Midbrain (tissue), 1 donor: ENCODE data around the gene KIF15.

ENCODE experiments used
- DNase-seq: peaks from one replicate; lab custom pipeline; 2025; lab: John Stamatoyannopoulos, UW

The KIF15 gene

GRCh38 chr3:44877333-44877732 is 115.7 kb downstream of the KIF15 start:
- no peak for DNase-seq

- no peak for DNase-seq
Measured at GRCh38 chr3:44880284-44880683, 118.7 kb downstream of the KIF15 start.

- no peak for DNase-seq
Measured at GRCh38 chr3:44883213-44883955, 121.8 kb downstream of the KIF15 start.

- no peak for DNase-seq
Measured at GRCh38 chr3:44883999-44884431, 122.4 kb downstream of the KIF15 start.

GRCh38 chr3:44885618-44886017 is 124.0 kb downstream of the KIF15 start:
- no peak for DNase-seq

GRCh38 chr3:44886561-44886960 is 125.0 kb downstream of the KIF15 start:
- DNase-seq = no peak

- DNase-seq = no peak
Measured at GRCh38 chr3:44887101-44887500, 125.5 kb downstream of the KIF15 start.

- DNase-seq = no peak
Measured at GRCh38 chr3:44890258-44890657, 128.7 kb downstream of the KIF15 start.

- no peak for DNase-seq
Measured at GRCh38 chr3:44890852-44891251, 129.3 kb downstream of the KIF15 start.

- DNase-seq = no peak
Measured at GRCh38 chr3:44892689-44893088, 131.1 kb downstream of the KIF15 start.

- no peak for DNase-seq
Measured at GRCh38 chr3:44893097-44893496, 131.5 kb downstream of the KIF15 start.

- DNase-seq = no peak
Measured at GRCh38 chr3:44894485-44894884, 132.9 kb downstream of the KIF15 start.

- no peak for DNase-seq
Measured at GRCh38 chr3:44896440-44896839, 134.8 kb downstream of the KIF15 start.

- no peak for DNase-seq
Measured at GRCh38 chr3:44899683-44900367, 138.2 kb downstream of the KIF15 start.

- DNase-seq = no peak
Measured at GRCh38 chr3:44902628-44903027, 141.0 kb downstream of the KIF15 start.
